ENCODE measurements around the gene MAGI1. TPM values are rescaled to one million over a fixed set of nuclear protein-coding genes. Genes with fewer than 3 reads are reported as not detected.

The MAGI1 gene
- total RNA-seq, 4 donors from 2014 or later: 17.2 to 40.8 (median 28.1) TPM

DNA sequence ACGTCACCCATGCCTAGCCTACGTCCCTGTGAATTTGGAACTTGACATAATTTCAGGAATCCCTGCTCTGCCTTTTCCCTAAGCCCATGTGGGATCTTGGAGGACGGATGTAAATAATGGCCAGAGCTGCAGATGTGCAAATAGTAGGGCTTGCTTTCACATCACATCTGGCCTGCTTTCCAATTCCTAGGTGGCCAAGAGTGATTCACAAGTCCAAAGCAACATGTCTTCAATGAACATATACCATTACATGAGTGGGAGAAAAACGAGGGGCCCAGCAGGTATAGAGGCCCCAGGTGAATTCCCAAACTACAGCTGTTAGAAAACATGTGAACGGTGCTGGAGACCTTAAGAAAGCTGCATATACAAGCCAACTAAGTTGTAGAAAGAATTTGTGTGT is 214.6 kb downstream of the MAGI1 start:
- Histone ChIP-seq H3K4me3 (no peak overlapping the region), H3K4me1 (no peaks in the 10 kb centered on the region), H3K27me3 (no peaks in the 10 kb centered on the region), H3K9me3 (no peaks in the 10 kb centered on the region), H3K27ac (no peak overlapping the region), H3K36me3 (no peaks in the 10 kb centered on the region)
- WGBS, 2 donors (ENCODE audit: low coverage in 1 of 2): 38 to 57% methylated on average over 3 to 5 of the region's 5 CpGs
- TF ChIP-seq POLR2AphosphoS5 (IDR thresholded peaks at IDR 0.05) (no peak), EP300 (IDR thresholded peaks at IDR 0.05) (no peak), POLR2A (IDR thresholded peaks at IDR 0.05) (no peak)
- TF ChIP-seq, protein P1, sequence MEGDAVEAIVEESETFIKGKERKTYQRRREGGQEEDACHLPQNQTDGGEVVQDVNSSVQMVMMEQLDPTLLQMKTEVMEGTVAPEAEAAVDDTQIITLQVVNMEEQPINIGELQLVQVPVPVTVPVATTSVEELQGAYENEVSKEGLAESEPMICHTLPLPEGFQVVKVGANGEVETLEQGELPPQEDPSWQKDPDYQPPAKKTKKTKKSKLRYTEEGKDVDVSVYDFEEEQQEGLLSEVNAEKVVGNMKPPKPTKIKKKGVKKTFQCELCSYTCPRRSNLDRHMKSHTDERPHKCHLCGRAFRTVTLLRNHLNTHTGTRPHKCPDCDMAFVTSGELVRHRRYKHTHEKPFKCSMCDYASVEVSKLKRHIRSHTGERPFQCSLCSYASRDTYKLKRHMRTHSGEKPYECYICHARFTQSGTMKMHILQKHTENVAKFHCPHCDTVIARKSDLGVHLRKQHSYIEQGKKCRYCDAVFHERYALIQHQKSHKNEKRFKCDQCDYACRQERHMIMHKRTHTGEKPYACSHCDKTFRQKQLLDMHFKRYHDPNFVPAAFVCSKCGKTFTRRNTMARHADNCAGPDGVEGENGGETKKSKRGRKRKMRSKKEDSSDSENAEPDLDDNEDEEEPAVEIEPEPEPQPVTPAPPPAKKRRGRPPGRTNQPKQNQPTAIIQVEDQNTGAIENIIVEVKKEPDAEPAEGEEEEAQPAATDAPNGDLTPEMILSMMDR (IDR thresholded peaks at IDR 0.05): no peak
- ATAC-seq: no peak

DNA sequence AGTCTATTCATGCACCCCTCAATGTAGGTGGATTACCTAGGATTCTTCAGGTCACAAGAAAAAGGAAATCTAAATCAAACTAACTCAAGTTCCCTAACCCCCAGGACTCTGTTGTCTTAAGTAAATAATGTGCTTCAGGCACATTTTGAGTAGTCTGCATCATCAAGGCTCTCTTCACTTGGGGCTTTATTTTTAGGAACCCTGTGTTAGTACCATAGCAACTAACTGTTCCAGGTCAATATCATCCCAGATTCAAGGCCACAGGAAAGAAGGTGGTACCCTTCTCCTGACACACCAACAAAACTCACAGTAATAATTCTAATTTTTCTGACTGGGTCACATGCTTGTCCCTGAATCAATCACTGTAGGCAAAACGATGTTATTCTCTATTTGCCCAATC is 218.1 kb downstream of the MAGI1 start:
- Histone ChIP-seq H3K36me3 (no peaks in the 10 kb centered on the region), H3K9me3 (no peaks in the 10 kb centered on the region), H3K27ac (no peak overlapping the region), H3K27me3 (no peaks in the 10 kb centered on the region), H3K4me3 (no peak overlapping the region), H3K4me1 (no peaks in the 10 kb centered on the region)
- ATAC-seq: no peak
- TF ChIP-seq EP300 (IDR thresholded peaks at IDR 0.05) (no peak), POLR2A (IDR thresholded peaks at IDR 0.05) (no peak), POLR2AphosphoS5 (IDR thresholded peaks at IDR 0.05) (no peak)
- TF ChIP-seq, protein P1 (IDR thresholded peaks at IDR 0.05): no peak
- 70% methylated on average over 1 of the region's 1 CpG; no CpG with 5 or more reads in 1 of the 2 donors for WGBS, 2 donors (ENCODE audit: low coverage in 1 of 2)

DNA sequence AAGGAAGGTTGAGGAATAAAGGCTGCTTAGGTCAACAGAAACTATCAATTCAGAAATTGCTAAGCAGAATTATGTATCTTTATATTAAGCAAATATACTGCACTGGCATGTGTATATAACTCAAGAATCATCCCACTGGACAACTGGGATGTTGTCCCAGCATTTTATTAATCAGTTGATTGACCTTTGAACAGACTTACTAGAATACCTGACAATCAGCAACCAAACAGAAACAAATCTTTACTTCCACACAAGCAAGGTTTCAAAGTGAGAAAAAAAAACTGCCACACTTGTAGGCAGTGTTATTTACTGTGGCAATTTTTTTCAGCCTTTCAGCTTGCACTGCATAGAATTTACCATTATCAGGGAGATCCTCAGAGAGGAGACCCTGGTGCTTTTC is 218.8 kb downstream of the MAGI1 start:
- Histone ChIP-seq H3K36me3 (no peaks in the 10 kb centered on the region), H3K27me3 (no peaks in the 10 kb centered on the region), H3K27ac (no peak overlapping the region), H3K4me1 (no peaks in the 10 kb centered on the region), H3K4me3 (no peak overlapping the region), H3K9me3 (no peaks in the 10 kb centered on the region)
- TF ChIP-seq EP300 (IDR thresholded peaks at IDR 0.05): no peak
- TF ChIP-seq, protein P1 (IDR thresholded peaks at IDR 0.05): no peak
- TF ChIP-seq POLR2AphosphoS5 (IDR thresholded peaks at IDR 0.05): no peak
- TF ChIP-seq POLR2A (IDR thresholded peaks at IDR 0.05): no peak
- ATAC-seq: no peak

DNA sequence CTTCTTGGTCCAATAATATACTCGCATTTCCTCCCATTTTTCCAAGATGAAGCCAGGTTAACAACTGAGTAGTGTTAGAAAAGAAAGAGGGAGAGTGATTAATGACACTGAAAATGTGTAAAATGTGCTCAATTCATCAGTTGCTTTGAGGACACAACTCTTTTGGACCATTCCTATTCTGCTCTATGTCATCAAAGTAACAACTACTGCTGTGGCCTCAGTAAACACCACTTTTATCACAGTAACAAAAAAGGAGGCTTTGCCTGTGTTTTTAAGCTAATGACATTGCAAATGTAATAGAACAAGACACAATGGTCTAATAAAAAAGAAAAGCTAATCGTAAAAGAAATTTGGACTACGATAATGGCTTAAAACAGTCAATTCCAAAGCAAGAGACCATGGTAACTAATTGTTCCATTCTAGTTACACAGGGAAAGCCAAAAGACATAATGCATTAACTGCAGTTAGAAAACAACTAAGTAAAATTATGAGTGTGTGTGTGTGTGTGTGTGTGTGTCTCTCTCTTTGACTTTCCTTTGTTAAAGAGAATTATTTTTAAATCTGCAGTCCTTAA is 221.1 kb downstream of the MAGI1 start:
- no peaks in the 10 kb centered on the region for H3K4me1 ChIP-seq
- no peak for ATAC-seq
- no peaks in the 10 kb centered on the region for H3K36me3 ChIP-seq
- H3K9me3 ChIP-seq: no peaks in the 10 kb centered on the region
- H3K4me3 ChIP-seq: no peak overlapping the region
- H3K27me3 ChIP-seq: no peaks in the 10 kb centered on the region
- TF ChIP-seq, protein P1 (IDR thresholded peaks at IDR 0.05): no peak
- no peak for TF ChIP-seq POLR2A (IDR thresholded peaks at IDR 0.05)
- H3K27ac ChIP-seq: no peak overlapping the region
- 78 to 82% methylated on average over 3 of the region's 3 CpGs for WGBS, 2 donors (ENCODE audit: low coverage in 1 of 2)

DNA sequence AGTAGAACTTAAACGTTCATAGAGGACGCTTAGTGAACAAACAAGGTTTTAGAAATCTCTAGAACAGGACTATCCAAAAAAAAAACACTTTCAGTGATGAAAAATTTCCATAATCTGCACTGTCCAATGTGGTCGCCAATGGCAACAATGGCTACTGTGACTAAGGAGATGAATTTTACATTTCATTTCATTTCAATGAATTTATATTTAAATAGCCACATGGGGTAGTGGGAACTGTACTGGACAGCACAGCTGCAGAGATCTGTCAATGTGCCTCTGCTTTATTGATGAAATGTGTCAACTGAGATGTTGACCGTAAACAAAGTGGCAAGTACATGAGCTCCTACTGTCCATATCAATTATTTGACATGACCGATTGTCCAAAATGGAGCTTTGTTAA is 222.5 kb downstream of the MAGI1 start:
- no peaks in the 10 kb centered on the region for H3K27me3 ChIP-seq
- 91 to 100% methylated on average over 5 of the region's 5 CpGs for WGBS, 2 donors (ENCODE audit: low coverage in 1 of 2)
- no peaks in the 10 kb centered on the region for H3K36me3 ChIP-seq
- no peak overlapping the region for H3K27ac ChIP-seq
- no peaks in the 10 kb centered on the region for H3K9me3 ChIP-seq
- no peak for TF ChIP-seq POLR2AphosphoS5 (IDR thresholded peaks at IDR 0.05)
- TF ChIP-seq EP300 (IDR thresholded peaks at IDR 0.05): no peak
- TF ChIP-seq, protein P1 (IDR thresholded peaks at IDR 0.05): no peak
- no peak for TF ChIP-seq POLR2A (IDR thresholded peaks at IDR 0.05)
- ATAC-seq: no peak
- no peaks in the 10 kb centered on the region for H3K4me1 ChIP-seq
- H3K4me3 ChIP-seq: no peak overlapping the region
